Endothelial cell (in vitro differentiated cells): ENCODE results near the gene DNASE1L1. TPM values are rescaled to one million over a fixed set of nuclear protein-coding genes. Genes with fewer than 3 reads are reported as not detected.

Experiments
- DNase-seq: peaks from one replicate; pipeline ENCODE4 v3.0.0; 2021; ENCODE audit warnings: low spot score
- H3K27ac Mint-ChIP-seq: one replicate; pipeline ENCODE4 v1.8.0; 2021; ENCODE audit warnings: mixed read lengths, inconsistent platforms; ENCODE audit not compliant: unreplicated experiment
- H3K27me3 Mint-ChIP-seq: one replicate; pipeline ENCODE4 v1.8.0; 2021; ENCODE audit warnings: mild to moderate bottlenecking, moderate library complexity, mixed read lengths, inconsistent platforms; ENCODE audit not compliant: unreplicated experiment
- H3K36me3 Mint-ChIP-seq: one replicate; pipeline ENCODE4 v1.8.0; 2021; ENCODE audit warnings: mild to moderate bottlenecking, low read depth, mixed read lengths, inconsistent platforms; ENCODE audit not compliant: unreplicated experiment
- H3K4me1 Mint-ChIP-seq: one replicate; pipeline ENCODE4 v1.8.0; 2021; ENCODE audit warnings: mild to moderate bottlenecking, mixed read lengths, inconsistent platforms; ENCODE audit not compliant: unreplicated experiment
- H3K4me3 Mint-ChIP-seq: one replicate; pipeline ENCODE4 v1.8.0; 2021; ENCODE audit warnings: mild to moderate bottlenecking, mixed read lengths, inconsistent platforms; ENCODE audit not compliant: unreplicated experiment
- H3K9me3 Mint-ChIP-seq: one replicate; pipeline ENCODE4 v1.8.0; 2021; ENCODE audit warnings: mixed read lengths, inconsistent platforms; ENCODE audit not compliant: unreplicated experiment
- total RNA-seq: library from RNA; stranded (reverse); fragmentation: NEBNext Ultra II Directional; extraction: Animal tissue kit (Norgen Biotek cat#: 25700); gene quantifications from one replicate; pipeline ENCODE4 v1.2.1, GENCODE V29; 2021; ENCODE audit not compliant: unreplicated experiment
- TF ChIP-seq, protein P1 (sequence below): fragments of 200-600 bp; sonication (generic); IDR thresholded peaks from one replicate; pipeline ENCODE4 v1.5.0; 2021; ENCODE audit warnings: antibody characterized with exemption; ENCODE audit not compliant: unreplicated experiment

The DNASE1L1 gene
- total RNA-seq, 1 donor from 2014 or later = 38.6 TPM

GRCh38 chrX:154411981-154412340 is 2.9 kb upstream of the DNASE1L1 start:
- Mint-ChIP-seq H3K27me3 (peaks cover 5% of the 10 kb centered on the region), H3K4me1 (peaks cover 14% of the 10 kb centered on the region), H3K9me3 (no peaks in the 10 kb centered on the region), H3K4me3 (peak overlapping the region; percentile 42), H3K27ac (no peak overlapping the region), H3K36me3 (peaks cover 3% of the 10 kb centered on the region)
- peak; percentile 38 for DNase-seq
- TF ChIP-seq, protein P1, sequence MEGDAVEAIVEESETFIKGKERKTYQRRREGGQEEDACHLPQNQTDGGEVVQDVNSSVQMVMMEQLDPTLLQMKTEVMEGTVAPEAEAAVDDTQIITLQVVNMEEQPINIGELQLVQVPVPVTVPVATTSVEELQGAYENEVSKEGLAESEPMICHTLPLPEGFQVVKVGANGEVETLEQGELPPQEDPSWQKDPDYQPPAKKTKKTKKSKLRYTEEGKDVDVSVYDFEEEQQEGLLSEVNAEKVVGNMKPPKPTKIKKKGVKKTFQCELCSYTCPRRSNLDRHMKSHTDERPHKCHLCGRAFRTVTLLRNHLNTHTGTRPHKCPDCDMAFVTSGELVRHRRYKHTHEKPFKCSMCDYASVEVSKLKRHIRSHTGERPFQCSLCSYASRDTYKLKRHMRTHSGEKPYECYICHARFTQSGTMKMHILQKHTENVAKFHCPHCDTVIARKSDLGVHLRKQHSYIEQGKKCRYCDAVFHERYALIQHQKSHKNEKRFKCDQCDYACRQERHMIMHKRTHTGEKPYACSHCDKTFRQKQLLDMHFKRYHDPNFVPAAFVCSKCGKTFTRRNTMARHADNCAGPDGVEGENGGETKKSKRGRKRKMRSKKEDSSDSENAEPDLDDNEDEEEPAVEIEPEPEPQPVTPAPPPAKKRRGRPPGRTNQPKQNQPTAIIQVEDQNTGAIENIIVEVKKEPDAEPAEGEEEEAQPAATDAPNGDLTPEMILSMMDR = no peak

- Mint-ChIP-seq H3K27ac (peak overlapping the region; percentile 53), H3K4me3 (peak overlapping the region; percentile 82), H3K4me1 (peaks cover 14% of the 10 kb centered on the region), H3K27me3 (peaks cover 5% of the 10 kb centered on the region), H3K36me3 (peaks cover 3% of the 10 kb centered on the region), H3K9me3 (no peaks in the 10 kb centered on the region)
- TF ChIP-seq, protein P1 = no peak
- DNase-seq = no peak
Observed at GRCh38 chrX:154408659-154409221, 314 bp downstream of the DNASE1L1 start.

DNA sequence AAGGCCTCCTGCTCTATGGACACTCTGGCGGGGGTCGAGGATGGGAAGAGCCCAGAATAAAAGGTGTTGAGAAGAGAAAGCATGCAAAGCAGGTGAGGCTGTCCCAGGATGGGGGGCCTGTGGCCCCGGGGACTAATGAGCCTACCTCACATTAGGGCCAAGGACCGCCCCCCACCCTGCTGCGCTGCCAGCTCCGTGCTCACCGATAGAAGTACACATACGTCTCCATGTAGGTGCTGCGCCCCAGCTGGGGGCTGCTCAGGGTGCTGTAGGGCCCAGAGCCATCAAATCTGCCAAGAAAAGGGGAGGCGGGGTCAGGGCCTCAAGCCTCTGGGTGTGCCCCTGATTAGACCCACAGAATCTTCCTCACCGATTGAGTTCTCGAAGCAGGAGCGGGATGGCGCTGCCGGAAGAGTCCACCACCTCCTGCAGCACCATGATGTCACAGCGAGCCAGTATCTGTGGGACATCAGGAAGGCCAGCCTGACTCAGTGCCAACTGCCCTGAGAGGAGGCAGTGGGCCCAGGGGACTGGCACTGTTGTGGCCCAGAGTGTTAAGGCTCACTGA is 4.3 kb downstream of the DNASE1L1 start:
- peaks cover 10% of the 10 kb centered on the region for H3K4me1 Mint-ChIP-seq
- peaks cover 5% of the 10 kb centered on the region for H3K36me3 Mint-ChIP-seq
- DNase-seq = no peak
- no peak overlapping the region for H3K27ac Mint-ChIP-seq
- TF ChIP-seq, protein P1 = no peak
- H3K9me3 Mint-ChIP-seq = no peaks in the 10 kb centered on the region
- no peak overlapping the region for H3K4me3 Mint-ChIP-seq
- peaks cover 4% of the 10 kb centered on the region for H3K27me3 Mint-ChIP-seq

GRCh38 chrX:154403858-154404257 is 5.2 kb downstream of the DNASE1L1 start:
- Mint-ChIP-seq H3K27ac (peak overlapping the region; percentile 74), H3K4me3 (no peak overlapping the region), H3K4me1 (peaks cover 15% of the 10 kb centered on the region), H3K9me3 (no peaks in the 10 kb centered on the region), H3K36me3 (peaks cover 12% of the 10 kb centered on the region), H3K27me3 (peaks cover 11% of the 10 kb centered on the region)
- no peak for DNase-seq
- TF ChIP-seq, protein P1 = no peak

DNA sequence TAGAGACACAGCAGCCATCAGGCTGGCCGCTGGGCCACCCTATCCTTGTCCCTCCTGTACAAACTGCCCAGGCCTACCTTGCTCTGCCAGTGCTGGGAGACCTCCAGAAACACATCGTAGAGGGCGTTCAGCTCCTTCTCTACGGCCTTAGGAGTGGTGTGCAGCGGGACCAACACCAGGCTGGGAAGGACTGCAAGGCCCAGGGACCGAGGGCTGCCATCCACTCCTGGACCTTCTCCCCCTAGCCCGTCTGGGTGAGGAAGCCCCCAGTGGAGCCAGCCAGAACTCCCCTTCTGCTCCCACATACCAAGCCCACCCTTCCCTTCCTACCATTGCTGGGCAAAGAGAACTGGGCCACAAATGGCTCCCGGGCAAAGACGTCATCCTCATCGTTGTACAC is 5.9 kb downstream of the DNASE1L1 start:
- peaks cover 13% of the 10 kb centered on the region for H3K4me1 Mint-ChIP-seq
- no peak overlapping the region for H3K27ac Mint-ChIP-seq

More for the DNA sequence above, 5.9 kb downstream of the DNASE1L1 start:
- H3K36me3 Mint-ChIP-seq = peaks cover 19% of the 10 kb centered on the region
- H3K4me3 Mint-ChIP-seq = no peak overlapping the region
- no peak for DNase-seq
- H3K9me3 Mint-ChIP-seq = no peaks in the 10 kb centered on the region
- peaks cover 18% of the 10 kb centered on the region for H3K27me3 Mint-ChIP-seq
- TF ChIP-seq, protein P1 = no peak
